NCI-H1694 treated with DMSO at 0.1 percent for 48 hours (cell line): ENCODE data around the gene MAN1B1.
"Not testable (repeated sequence)": the region's sequence is repeated elsewhere in the genome, so short reads cannot be mapped to it uniquely, and the experiment has no call there.

Experiments
- DNase-seq: peaks from one replicate; lab custom pipeline; 2025; lab: John Stamatoyannopoulos, UW

Gene MAN1B1

GRCh38 chr9:137052998-137053943 lies 33.5 kb upstream of the MAN1B1 start:
- no peak for DNase-seq

GRCh38 chr9:137053944-137054931 lies 32.5 kb upstream of the MAN1B1 start, which contains the start of gene ENTPD2:
TSS of gene ENTPD2 (minus strand) at chr9:137054061. CDS start at chr9:137053997, 64 bp downstream.
- DNase-seq = no peak

GRCh38 chr9:137054932-137055384 lies 31.8 kb upstream of the MAN1B1 start:
- no peak for DNase-seq

- no peak for DNase-seq
These were observed 31.1 kb upstream of the MAN1B1 start for GRCh38 chr9:137055385-137056364.

- no peak for DNase-seq
These were observed 29.9 kb upstream of the MAN1B1 start for GRCh38 chr9:137056739-137057415.

- peak; percentile 13 for DNase-seq
These were observed 29.2 kb upstream of the MAN1B1 start for GRCh38 chr9:137057545-137057944.

GRCh38 chr9:137058521-137059234 lies 28.1 kb upstream of the MAN1B1 start:
- no peak for DNase-seq

GRCh38 chr9:137062384-137062783 lies 24.4 kb upstream of the MAN1B1 start:
- no peak for DNase-seq

GRCh38 chr9:137062798-137063197 lies 24.0 kb upstream of the MAN1B1 start:
- DNase-seq = not testable (repeated sequence)

- no peak for DNase-seq
These were observed 23.3 kb upstream of the MAN1B1 start for GRCh38 chr9:137063311-137064026.

- DNase-seq = no peak
These were observed 22.5 kb upstream of the MAN1B1 start for GRCh38 chr9:137064027-137064879.

- no peak for DNase-seq
These were observed 22.0 kb upstream of the MAN1B1 start for GRCh38 chr9:137064880-137065164.

- DNase-seq = no peak
These were observed 21.3 kb upstream of the MAN1B1 start for GRCh38 chr9:137065336-137065967.

GRCh38 chr9:137066096-137066861 lies 20.5 kb upstream of the MAN1B1 start:
- no peak for DNase-seq

- peak; percentile 62 for DNase-seq
These were observed 18.8 kb upstream of the MAN1B1 start for GRCh38 chr9:137067860-137068538.
